SJSA1 (cell line): ENCODE results near the gene SOWAHD. TPM values are rescaled to one million over a fixed set of nuclear protein-coding genes. Genes with fewer than 3 reads are reported as not detected.

Experiments
- DNase-seq, 2 experiments: peaks; one replicate each; pipeline ENCODE4 v3.0.0-alpha.2; 2015 to 2020; ENCODE audit warnings: low spot score in 2 of 2, low read depth in 1 of 2
- H3K27ac ChIP-seq: fragments of 250-450 bp; sonication (Bioruptor Pico); 2 replicates; pipeline ENCODE4 v1.5.1; 2020; ENCODE audit warnings: mild to moderate bottlenecking, moderate library complexity
- H3K27me3 ChIP-seq: fragments of 250-450 bp; sonication (Bioruptor Pico); replicated peaks from 2 replicates; pipeline ENCODE4 v1.5.1; 2020; ENCODE audit warnings: mild to moderate bottlenecking, moderate library complexity
- H3K36me3 ChIP-seq: fragments of 250-450 bp; sonication (Bioruptor Pico); 2 replicates; pipeline ENCODE4 v1.5.1; 2020; ENCODE audit warnings: mild to moderate bottlenecking
- H3K4me1 ChIP-seq: fragments of 250-450 bp; sonication (Bioruptor Pico); replicated peaks from 2 replicates; pipeline ENCODE4 v1.6.1; 2021; ENCODE audit warnings: mild to moderate bottlenecking
- H3K4me3 ChIP-seq: fragments of 250-450 bp; sonication (Bioruptor Pico); 2 replicates; pipeline ENCODE4 v1.5.1; 2020; ENCODE audit warnings: mild to moderate bottlenecking
- H3K9me3 ChIP-seq: fragments of 250-450 bp; sonication (Bioruptor Pico); replicated peaks from 2 replicates; pipeline ENCODE4 v1.5.1; 2020; ENCODE audit warnings: mild to moderate bottlenecking
- total RNA-seq: library from RNA; depleted of rRNA; stranded (reverse); fragments of >200 nt; shearing (Covaris generic); gene quantifications from 2 replicates; pipeline ENCODE4 v1.2.3, GENCODE V29; 2014; rRNA removed

SOWAHD gene
- 0.19 and 1.6 TPM in 2 replicates for total RNA-seq

DNA sequence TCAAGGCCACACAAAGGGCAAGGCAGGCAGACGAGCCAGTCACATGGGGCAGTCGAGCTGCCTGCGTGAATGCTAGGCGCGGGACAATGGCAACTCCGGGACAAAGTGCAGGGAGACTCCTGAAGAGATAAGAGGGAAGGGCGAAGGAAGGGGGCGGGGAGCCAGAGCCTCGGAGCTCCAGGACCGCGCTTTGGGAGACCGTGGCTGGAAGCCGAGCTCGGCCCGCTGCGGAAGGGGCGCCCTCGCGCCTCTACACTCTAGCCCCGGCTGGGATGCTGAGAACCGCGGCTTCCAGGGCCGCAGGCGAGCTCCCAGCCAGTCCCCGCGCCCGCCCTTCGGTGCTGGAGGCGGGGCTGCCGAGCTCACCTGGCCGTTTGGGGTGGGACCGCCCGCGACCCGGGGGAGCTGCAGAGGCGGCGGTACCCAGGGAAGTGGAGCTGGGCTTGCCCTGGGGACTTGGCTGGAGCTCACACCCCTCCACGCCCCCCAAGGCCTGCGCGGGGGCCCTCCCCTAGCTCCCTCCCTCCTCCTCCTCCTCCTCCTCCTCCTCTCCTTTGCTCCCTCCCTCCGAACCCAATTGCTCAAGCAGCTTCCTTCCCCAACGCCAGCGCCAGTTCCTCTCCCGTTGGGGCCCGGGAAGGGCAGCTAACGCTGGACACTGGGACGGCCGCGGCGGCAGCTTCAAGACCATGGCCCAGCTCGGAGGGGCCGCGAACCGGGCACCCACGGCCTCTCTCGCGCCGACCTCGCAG, at the start of gene SOWAHD:
SOWAHD (plus strand) TSS at position 610 of the 752 bp plus-strand sequence; CDS start at position 690, 80 bp downstream.
- no peaks in the 10 kb centered on the region for H3K9me3 ChIP-seq
- H3K27ac ChIP-seq: no peak within 1 kb of the TSS
- H3K4me1 ChIP-seq: peaks cover 29% of the 10 kb centered on the region
- DNase-seq: no peak
- H3K27me3 ChIP-seq: no peaks in the 10 kb centered on the region
- no peaks in the 10 kb centered on the region for H3K36me3 ChIP-seq
- H3K4me3 ChIP-seq: peak within 1 kb of the TSS; percentile 44

- Histone ChIP-seq H3K36me3 (no peaks in the 10 kb centered on the region), H3K4me1 (no peaks in the 10 kb centered on the region), H3K27ac (no peak overlapping the region), H3K4me3 (no peak overlapping the region), H3K27me3 (no peaks in the 10 kb centered on the region), H3K9me3 (no peaks in the 10 kb centered on the region)
- no peak for DNase-seq
Observed at GRCh38 chrX:119708936-119709335, 49.5 kb upstream of the SOWAHD start.

- no peak for DNase-seq
- no peak overlapping the region for H3K4me3 ChIP-seq
- no peaks in the 10 kb centered on the region for H3K36me3 ChIP-seq
- H3K9me3 ChIP-seq: no peaks in the 10 kb centered on the region
- no peaks in the 10 kb centered on the region for H3K4me1 ChIP-seq
- H3K27ac ChIP-seq: no peak overlapping the region
- H3K27me3 ChIP-seq: no peaks in the 10 kb centered on the region
Observed at GRCh38 chrX:119709630-119710029, 48.8 kb upstream of the SOWAHD start.

DNA sequence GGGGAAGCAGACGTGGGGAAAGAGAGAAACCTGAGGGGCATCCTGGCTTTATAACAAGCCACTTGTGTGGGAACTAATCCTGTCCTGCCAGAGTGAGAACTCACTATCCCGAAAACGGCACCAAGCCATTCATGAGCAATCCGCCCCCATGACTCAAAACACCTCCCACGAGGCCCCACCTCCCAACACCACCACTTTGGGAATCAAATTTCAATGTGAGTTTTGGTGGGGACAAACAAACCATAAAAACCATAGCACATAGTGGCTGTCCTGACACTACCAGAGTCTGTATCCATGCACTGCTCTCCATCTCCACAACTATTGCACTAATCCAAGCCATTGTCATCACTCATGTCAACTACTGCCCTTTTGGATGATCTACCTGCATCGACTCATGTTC, 36.9 kb upstream of the SOWAHD start:
- no peak for DNase-seq
- H3K9me3 ChIP-seq: no peaks in the 10 kb centered on the region
- H3K4me3 ChIP-seq: no peak overlapping the region
- no peaks in the 10 kb centered on the region for H3K27me3 ChIP-seq
- no peak overlapping the region for H3K27ac ChIP-seq
- H3K4me1 ChIP-seq: no peaks in the 10 kb centered on the region
- H3K36me3 ChIP-seq: no peaks in the 10 kb centered on the region

DNA sequence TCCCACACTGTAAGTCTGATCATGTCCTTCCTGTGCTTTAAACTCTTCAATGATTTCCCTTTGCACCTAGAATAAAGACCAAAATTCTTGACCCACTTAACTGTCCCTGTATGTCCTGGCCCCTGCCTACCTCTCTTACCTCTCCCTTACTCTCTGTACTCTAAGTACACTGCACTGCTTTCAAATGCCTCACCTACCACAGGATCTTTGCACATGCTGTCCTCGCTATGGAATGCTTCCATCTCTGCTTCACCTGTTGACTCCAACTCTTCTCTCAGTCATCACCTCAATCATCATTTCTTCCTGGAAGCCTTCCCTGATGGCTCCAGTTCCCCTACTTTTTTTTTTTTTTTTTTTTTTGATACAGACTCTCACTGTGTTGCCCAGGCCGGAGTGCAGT, 36.5 kb upstream of the SOWAHD start:
- H3K4me1 ChIP-seq: no peaks in the 10 kb centered on the region
- no peak overlapping the region for H3K27ac ChIP-seq
- DNase-seq: no peak
- H3K36me3 ChIP-seq: no peaks in the 10 kb centered on the region
- H3K27me3 ChIP-seq: no peaks in the 10 kb centered on the region
- no peaks in the 10 kb centered on the region for H3K9me3 ChIP-seq
- H3K4me3 ChIP-seq: no peak overlapping the region

GRCh38 chrX:119726900-119727555, 31.4 kb upstream of the SOWAHD start:
- no peak for DNase-seq
- H3K27me3 ChIP-seq: no peaks in the 10 kb centered on the region

GRCh38 chrX:119728487-119728886, 29.9 kb upstream of the SOWAHD start:
- no peak for DNase-seq
- Histone ChIP-seq H3K27me3 (no peaks in the 10 kb centered on the region), H3K36me3 (no peaks in the 10 kb centered on the region), H3K27ac (no peak overlapping the region), H3K9me3 (no peaks in the 10 kb centered on the region), H3K4me3 (no peak overlapping the region), H3K4me1 (no peaks in the 10 kb centered on the region)

More at GRCh38 chrX:119726900-119727555, 31.4 kb upstream of the SOWAHD start:
- no peaks in the 10 kb centered on the region for H3K4me1 ChIP-seq
- H3K4me3 ChIP-seq: no peak overlapping the region
- H3K36me3 ChIP-seq: no peaks in the 10 kb centered on the region
- no peaks in the 10 kb centered on the region for H3K9me3 ChIP-seq
- H3K27ac ChIP-seq: no peak overlapping the region

GRCh38 chrX:119729408-119730201, 28.8 kb upstream of the SOWAHD start:
- Histone ChIP-seq H3K9me3 (no peaks in the 10 kb centered on the region), H3K36me3 (no peaks in the 10 kb centered on the region), H3K4me3 (no peak overlapping the region), H3K27ac (no peak overlapping the region), H3K4me1 (no peaks in the 10 kb centered on the region), H3K27me3 (no peaks in the 10 kb centered on the region)
- DNase-seq: peak; percentile 43 to 52

GRCh38 chrX:119734897-119735339, 23.5 kb upstream of the SOWAHD start:
- Histone ChIP-seq H3K27ac (no peak overlapping the region), H3K4me1 (no peaks in the 10 kb centered on the region), H3K36me3 (no peaks in the 10 kb centered on the region), H3K9me3 (no peaks in the 10 kb centered on the region), H3K27me3 (no peaks in the 10 kb centered on the region), H3K4me3 (no peak overlapping the region)
- DNase-seq: no peak

DNA sequence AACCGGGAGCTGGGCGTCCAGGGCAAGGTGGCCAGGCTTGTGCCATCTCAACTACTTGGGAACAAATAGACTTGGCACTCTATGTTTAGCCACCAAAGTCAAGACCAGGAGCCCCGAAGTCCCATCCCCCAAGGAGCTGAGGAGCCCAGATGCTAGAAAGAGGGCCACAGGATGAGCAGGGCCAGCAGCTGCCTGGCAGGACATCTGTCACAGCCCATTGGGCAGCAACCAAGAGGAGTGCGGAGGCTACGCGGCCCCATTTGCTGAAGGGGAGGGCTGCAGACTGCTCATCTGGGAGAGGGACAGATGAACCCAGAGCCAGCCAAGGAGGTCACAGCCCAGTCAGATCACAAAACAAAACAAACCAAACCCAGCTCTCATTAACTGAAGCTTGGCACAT, 22.9 kb upstream of the SOWAHD start:
- Histone ChIP-seq H3K4me1 (no peaks in the 10 kb centered on the region), H3K27me3 (no peaks in the 10 kb centered on the region), H3K4me3 (no peak overlapping the region), H3K27ac (no peak overlapping the region), H3K36me3 (no peaks in the 10 kb centered on the region), H3K9me3 (no peaks in the 10 kb centered on the region)
- DNase-seq: no peak

DNA sequence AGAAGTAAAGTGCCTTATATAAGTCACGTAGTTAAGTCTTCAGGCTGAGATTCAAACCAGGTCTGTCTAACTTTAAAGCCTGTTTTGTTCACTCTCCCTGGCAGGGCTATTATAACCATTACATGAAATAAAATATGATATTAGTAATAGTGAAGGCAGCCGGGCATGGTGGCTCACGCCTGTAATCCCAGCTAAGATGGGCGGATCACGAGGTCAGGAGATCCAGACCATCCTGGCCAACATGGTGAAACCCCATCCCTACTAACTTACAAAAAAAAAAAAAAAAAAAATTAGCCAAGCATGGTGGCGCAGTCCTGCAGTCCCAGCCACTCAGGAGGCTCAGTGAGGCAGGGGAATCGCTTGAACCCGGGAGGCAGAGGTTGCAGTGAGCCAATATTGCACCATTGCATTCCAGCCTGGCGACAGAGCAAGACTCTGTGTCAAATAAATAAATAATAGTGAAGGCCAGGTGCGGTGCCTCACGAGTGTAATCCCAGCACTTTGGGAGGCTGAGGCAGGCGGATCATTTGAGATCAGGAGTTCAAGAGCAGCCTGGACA, 22.1 kb upstream of the SOWAHD start:
- no peak for DNase-seq
- H3K36me3 ChIP-seq: no peaks in the 10 kb centered on the region
- H3K4me1 ChIP-seq: no peaks in the 10 kb centered on the region

DNA sequence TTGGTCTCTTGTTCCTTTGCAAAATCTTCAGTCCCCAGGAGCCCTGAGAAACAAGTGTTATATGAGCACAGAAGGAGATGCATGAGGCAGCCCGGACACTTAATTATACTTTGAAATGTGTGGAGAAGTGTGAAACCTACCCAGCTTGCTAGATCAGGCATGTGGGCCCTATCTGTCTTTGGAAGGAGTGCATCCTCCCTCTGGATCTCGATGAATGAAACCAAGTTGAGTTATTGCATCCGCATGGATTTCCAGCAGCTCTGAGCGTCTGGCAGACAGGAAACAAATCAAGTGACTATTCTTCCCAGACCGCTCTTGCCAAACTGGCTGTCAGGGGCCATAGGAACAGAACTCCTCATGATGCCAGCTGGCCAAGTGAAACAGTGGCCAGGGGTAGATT, 19.6 kb upstream of the SOWAHD start:
- no peaks in the 10 kb centered on the region for H3K4me1 ChIP-seq
- H3K4me3 ChIP-seq: no peak overlapping the region
- DNase-seq: no peak
- no peak overlapping the region for H3K27ac ChIP-seq
- H3K27me3 ChIP-seq: no peaks in the 10 kb centered on the region
- no peaks in the 10 kb centered on the region for H3K9me3 ChIP-seq
- H3K36me3 ChIP-seq: no peaks in the 10 kb centered on the region

More for the DNA sequence above, 22.1 kb upstream of the SOWAHD start:
- Histone ChIP-seq H3K4me3 (no peak overlapping the region), H3K27ac (no peak overlapping the region), H3K27me3 (no peaks in the 10 kb centered on the region), H3K9me3 (no peaks in the 10 kb centered on the region)

DNA sequence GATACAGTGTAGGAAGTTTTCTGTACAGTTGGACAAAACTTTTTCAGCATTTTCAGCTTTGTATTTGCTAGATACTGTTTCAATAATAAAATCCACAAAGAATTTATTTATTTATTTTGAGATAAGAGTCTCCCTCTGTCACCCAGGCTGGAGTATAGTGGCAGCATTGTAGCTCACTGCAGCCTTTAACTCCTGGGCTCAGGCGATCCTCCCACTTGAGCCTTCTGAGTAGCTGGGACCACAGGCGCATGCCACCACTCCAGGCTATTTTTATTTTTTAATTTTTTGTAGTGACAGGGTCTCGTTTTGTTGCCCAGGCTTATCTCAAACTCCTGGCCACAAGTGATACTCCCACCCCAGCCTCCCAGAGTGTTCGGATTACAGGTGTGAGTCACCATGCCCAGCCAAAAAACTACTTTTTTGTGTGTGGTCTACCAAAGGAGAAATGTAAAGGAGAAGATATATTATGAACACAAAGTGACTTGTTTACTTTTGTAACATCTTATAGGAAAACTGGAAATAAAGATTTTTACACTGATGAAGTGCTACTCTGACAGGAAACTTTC, 13.0 kb upstream of the SOWAHD start:
- H3K27me3 ChIP-seq: no peaks in the 10 kb centered on the region
- H3K4me1 ChIP-seq: no peaks in the 10 kb centered on the region
- DNase-seq: no peak
- no peak overlapping the region for H3K27ac ChIP-seq
- H3K36me3 ChIP-seq: no peaks in the 10 kb centered on the region
- H3K9me3 ChIP-seq: no peaks in the 10 kb centered on the region
- no peak overlapping the region for H3K4me3 ChIP-seq
